Mesodermal cell (in vitro differentiated cells): Measurements from ENCODE around the gene RHOV. TPM values are rescaled to one million over a fixed set of nuclear protein-coding genes. Genes with fewer than 3 reads are reported as not detected.

Experiments
- H3K27ac ChIP-seq: 2 replicates; pipeline ENCODE4 v1.7.0; 2013; ENCODE audit warnings: mild to moderate bottlenecking, low read depth, low read length, moderate library complexity; ENCODE audit not compliant: severe bottlenecking
- H3K36me3 ChIP-seq: 2 replicates; pipeline ENCODE4 v1.7.1; 2013; ENCODE audit warnings: mild to moderate bottlenecking, low read length, moderate library complexity; ENCODE audit not compliant: control insufficient read depth, insufficient read depth
- H3K4me1 ChIP-seq: one replicate; pipeline ENCODE4 v1.7.1; 2013; ENCODE audit warnings: mild to moderate bottlenecking, low read length; ENCODE audit not compliant: insufficient read depth, control insufficient read depth, poor library complexity, severe bottlenecking
- H3K4me3 ChIP-seq: 2 replicates; pipeline ENCODE4 v1.7.0; 2013; ENCODE audit warnings: low read length, control low read depth, mild to moderate bottlenecking; ENCODE audit not compliant: insufficient read depth, poor library complexity, severe bottlenecking; ENCODE audit errors: extremely low read depth
- H3K9me3 ChIP-seq: 2 replicates; pipeline ENCODE4 v1.7.1; 2013; ENCODE audit warnings: mild to moderate bottlenecking, low read length, moderate library complexity; ENCODE audit not compliant: control insufficient read depth
- WGBS, 2 experiments: methylation state at CpG; one replicate each; pipeline ENCODE4 v1.1.5; 2013; ENCODE audit warnings: missing lambda C conversion rate in 2 of 2; ENCODE audit not compliant: insufficient coverage in 2 of 2; 5-methylcytosine and 5-hydroxymethylcytosine counted together
- polyA plus RNA-seq, 2 experiments: library from polyadenylated mRNA; stranded (reverse); fragments of 50-300 nt; gene quantifications; one replicate each; pipeline ENCODE4 v1.2.3, GENCODE V29; 2013

Gene RHOV
- not detected for polyA plus RNA-seq (2013, experiment 1 of 2)
- polyA plus RNA-seq (2013, experiment 2 of 2) = not detected

- Histone ChIP-seq H3K27ac (no peak within 1 kb of the TSS), H3K9me3 (no peaks in the 10 kb centered on the region), H3K4me3 (peak within 1 kb of the TSS; percentile 50), H3K36me3 (no peaks in the 10 kb centered on the region), H3K4me1 (peaks cover 10% of the 10 kb centered on the region)
- WGBS, 2 experiments = 1% methylated on average over 46 to 71 of the region's 74 CpGs
Observed at GRCh38 chr15:40873694-40874561, at the start of gene RHOV. TSS of gene RHOV (minus strand) at chr15:40874234. CDS start at chr15:40874139, 95 bp downstream.

GRCh38 chr15:40923551-40923950 lies 49.5 kb upstream of the RHOV start:
- Histone ChIP-seq H3K36me3 (no peaks in the 10 kb centered on the region), H3K4me1 (peaks cover 25% of the 10 kb centered on the region), H3K4me3 (no peak overlapping the region), H3K9me3 (no peaks in the 10 kb centered on the region), H3K27ac (no peak overlapping the region)
- WGBS, 2 experiments = 72 to 75% methylated on average over 7 to 8 of the region's 9 CpGs

GRCh38 chr15:40922608-40923005 lies 48.6 kb upstream of the RHOV start:
- WGBS, 2 experiments = 65 to 73% methylated on average over 7 to 8 of the region's 10 CpGs
- Histone ChIP-seq H3K9me3 (no peaks in the 10 kb centered on the region), H3K4me1 (peaks cover 30% of the 10 kb centered on the region), H3K4me3 (no peak overlapping the region), H3K36me3 (no peaks in the 10 kb centered on the region), H3K27ac (no peak overlapping the region)

- Histone ChIP-seq H3K4me3 (no peak overlapping the region), H3K9me3 (no peaks in the 10 kb centered on the region), H3K36me3 (no peaks in the 10 kb centered on the region), H3K27ac (no peak overlapping the region), H3K4me1 (peaks cover 30% of the 10 kb centered on the region)
- 46 to 60% methylated on average over 3 of the region's 5 CpGs for WGBS, 2 experiments
Observed at GRCh38 chr15:40921949-40922607, 48.0 kb upstream of the RHOV start.

GRCh38 chr15:40918799-40919392 lies 44.9 kb upstream of the RHOV start:
- WGBS, 2 experiments = 63 to 72% methylated on average over 18 to 19 of the region's 19 CpGs
- peaks cover 33% of the 10 kb centered on the region for H3K4me1 ChIP-seq
- H3K4me3 ChIP-seq = no peak overlapping the region
- no peaks in the 10 kb centered on the region for H3K36me3 ChIP-seq
- no peaks in the 10 kb centered on the region for H3K9me3 ChIP-seq
- peak overlapping the region; percentile 62 for H3K27ac ChIP-seq

- Histone ChIP-seq H3K4me1 (peaks cover 27% of the 10 kb centered on the region), H3K27ac (peak overlapping the region; percentile 62), H3K9me3 (no peaks in the 10 kb centered on the region), H3K36me3 (no peaks in the 10 kb centered on the region), H3K4me3 (no peak overlapping the region)
- WGBS, 2 experiments = 73 to 80% methylated on average over 15 of the region's 15 CpGs
Observed at GRCh38 chr15:40918146-40918798, 44.2 kb upstream of the RHOV start.

- Histone ChIP-seq H3K4me1 (peaks cover 27% of the 10 kb centered on the region), H3K36me3 (no peaks in the 10 kb centered on the region), H3K27ac (no peak overlapping the region), H3K4me3 (no peak overlapping the region), H3K9me3 (no peaks in the 10 kb centered on the region)
- WGBS, 2 experiments = 70% methylated on average over 8 to 11 of the region's 11 CpGs
Observed at GRCh38 chr15:40917585-40917984, 43.6 kb upstream of the RHOV start.

- H3K27ac ChIP-seq = no peak overlapping the region
- H3K4me1 ChIP-seq = peaks cover 40% of the 10 kb centered on the region
- H3K4me3 ChIP-seq = no peak overlapping the region
- H3K9me3 ChIP-seq = no peaks in the 10 kb centered on the region
- H3K36me3 ChIP-seq = no peaks in the 10 kb centered on the region
- 75 to 76% methylated on average over 5 of the region's 6 CpGs for WGBS, 2 experiments
Observed at GRCh38 chr15:40915679-40916078, 41.6 kb upstream of the RHOV start.

GRCh38 chr15:40915116-40915661 lies 41.2 kb upstream of the RHOV start:
- WGBS, 2 experiments = 73 to 84% methylated on average over 6 to 9 of the region's 12 CpGs
- Histone ChIP-seq H3K27ac (no peak overlapping the region), H3K9me3 (no peaks in the 10 kb centered on the region), H3K4me1 (peaks cover 41% of the 10 kb centered on the region), H3K36me3 (no peaks in the 10 kb centered on the region), H3K4me3 (no peak overlapping the region)

- WGBS, 2 experiments = 71 to 84% methylated on average over 7 to 8 of the region's 8 CpGs
- H3K4me3 ChIP-seq = no peak overlapping the region
- H3K9me3 ChIP-seq = no peaks in the 10 kb centered on the region
- no peaks in the 10 kb centered on the region for H3K36me3 ChIP-seq
- H3K27ac ChIP-seq = no peak overlapping the region
- H3K4me1 ChIP-seq = peaks cover 45% of the 10 kb centered on the region
Observed at GRCh38 chr15:40914486-40914885, 40.5 kb upstream of the RHOV start.
